ENCODE data around the gene TPCN1. TPM values are rescaled to one million over a fixed set of nuclear protein-coding genes. Genes with fewer than 3 reads are reported as not detected.

The TPCN1 gene
- total and polyA plus RNA-seq, 2 donors from 2014 or later: 38.4 to 93.3 TPM

DNA sequence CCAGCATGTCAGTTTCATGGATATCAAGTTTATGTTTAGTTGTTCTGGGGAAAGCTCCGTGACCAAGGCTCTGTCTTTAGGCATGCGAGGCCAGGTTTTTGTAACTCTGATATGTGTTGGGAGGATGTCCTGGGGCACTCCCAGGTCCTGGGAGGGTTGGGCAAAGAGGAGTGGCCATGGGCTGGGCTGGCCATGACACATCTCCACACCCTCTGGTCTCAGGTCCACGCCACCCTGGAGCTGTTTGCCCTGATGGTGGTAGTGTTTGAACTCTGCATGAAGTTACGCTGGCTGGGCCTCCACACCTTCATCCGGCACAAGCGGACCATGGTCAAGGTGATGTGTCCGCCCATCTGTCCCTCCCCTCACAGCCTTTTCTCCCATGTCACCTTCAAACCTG lies 46.4 kb downstream of the TPCN1 start:
- intact Hi-C loops (cut with DNase I): no loop called here
- H3K9ac ChIP-seq (ENCODE audit: low read length in 3 of 3): no peak overlapping the region
- TF ChIP-seq, protein P1, sequence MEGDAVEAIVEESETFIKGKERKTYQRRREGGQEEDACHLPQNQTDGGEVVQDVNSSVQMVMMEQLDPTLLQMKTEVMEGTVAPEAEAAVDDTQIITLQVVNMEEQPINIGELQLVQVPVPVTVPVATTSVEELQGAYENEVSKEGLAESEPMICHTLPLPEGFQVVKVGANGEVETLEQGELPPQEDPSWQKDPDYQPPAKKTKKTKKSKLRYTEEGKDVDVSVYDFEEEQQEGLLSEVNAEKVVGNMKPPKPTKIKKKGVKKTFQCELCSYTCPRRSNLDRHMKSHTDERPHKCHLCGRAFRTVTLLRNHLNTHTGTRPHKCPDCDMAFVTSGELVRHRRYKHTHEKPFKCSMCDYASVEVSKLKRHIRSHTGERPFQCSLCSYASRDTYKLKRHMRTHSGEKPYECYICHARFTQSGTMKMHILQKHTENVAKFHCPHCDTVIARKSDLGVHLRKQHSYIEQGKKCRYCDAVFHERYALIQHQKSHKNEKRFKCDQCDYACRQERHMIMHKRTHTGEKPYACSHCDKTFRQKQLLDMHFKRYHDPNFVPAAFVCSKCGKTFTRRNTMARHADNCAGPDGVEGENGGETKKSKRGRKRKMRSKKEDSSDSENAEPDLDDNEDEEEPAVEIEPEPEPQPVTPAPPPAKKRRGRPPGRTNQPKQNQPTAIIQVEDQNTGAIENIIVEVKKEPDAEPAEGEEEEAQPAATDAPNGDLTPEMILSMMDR (IDR thresholded peaks at IDR 0.05; ENCODE audit: borderline replicate concordance, extremely low read depth, insufficient read depth): no peak
- DNase-seq (no peak), FAIRE-seq (no peak)
- peaks cover 3 to 59% (median 29%) of the 10 kb centered on the region in 3 donors for H3K36me3 ChIP-seq (ENCODE audit: control insufficient read depth in 2 of 3, insufficient read depth in 3 of 3, low read length in 3 of 3)
- H3K4me1 ChIP-seq (ENCODE audit: control insufficient read depth in 2 of 3, insufficient read depth in 2 of 3, low read depth in 1 of 3, low read length in 3 of 3): peaks cover 3 to 15% (median 4%) of the 10 kb centered on the region in 3 donors
- no peak overlapping the region for H3K4me3 ChIP-seq (ENCODE audit: low read length in 3 of 3)
- H3K27me3 ChIP-seq (ENCODE audit: control insufficient read depth, insufficient read depth, low read length): no peaks in the 10 kb centered on the region
- H3K27ac ChIP-seq (ENCODE audit: low read depth in 2 of 2, low read length in 2 of 2): no peak overlapping the region
- no peaks in the 10 kb centered on the region for H3K9me3 ChIP-seq (ENCODE audit: control insufficient read depth in 2 of 3, insufficient read depth in 1 of 3, low read length in 3 of 3)

- Histone ChIP-seq H3K9ac (ENCODE audit: low read length in 3 of 3) (no peak overlapping the region), H3K27ac (ENCODE audit: low read depth in 2 of 2, low read length in 2 of 2) (no peak overlapping the region), H3K4me1 (ENCODE audit: control insufficient read depth in 2 of 3, insufficient read depth in 2 of 3, low read depth in 1 of 3, low read length in 3 of 3) (peaks cover 2 to 16% (median 3%) of the 10 kb centered on the region in 3 donors), H3K27me3 (ENCODE audit: control insufficient read depth, insufficient read depth, low read length) (no peaks in the 10 kb centered on the region), H3K4me3 (ENCODE audit: low read length in 3 of 3) (no peak overlapping the region), H3K36me3 (ENCODE audit: control insufficient read depth in 2 of 3, insufficient read depth in 3 of 3, low read length in 3 of 3) (peaks cover 3 to 64% (median 33%) of the 10 kb centered on the region in 3 donors), H3K9me3 (ENCODE audit: control insufficient read depth in 2 of 3, insufficient read depth in 1 of 3, low read length in 3 of 3) (no peaks in the 10 kb centered on the region)
- TF ChIP-seq, protein P1 (IDR thresholded peaks at IDR 0.05; ENCODE audit: borderline replicate concordance, extremely low read depth, insufficient read depth): no peak
- no peak for DNase-seq
- intact Hi-C loops (cut with DNase I): no loop called here
- FAIRE-seq: no peak
Measured at GRCh38 chr12:113268136-113268535, 46.9 kb downstream of the TPCN1 start.

DNA sequence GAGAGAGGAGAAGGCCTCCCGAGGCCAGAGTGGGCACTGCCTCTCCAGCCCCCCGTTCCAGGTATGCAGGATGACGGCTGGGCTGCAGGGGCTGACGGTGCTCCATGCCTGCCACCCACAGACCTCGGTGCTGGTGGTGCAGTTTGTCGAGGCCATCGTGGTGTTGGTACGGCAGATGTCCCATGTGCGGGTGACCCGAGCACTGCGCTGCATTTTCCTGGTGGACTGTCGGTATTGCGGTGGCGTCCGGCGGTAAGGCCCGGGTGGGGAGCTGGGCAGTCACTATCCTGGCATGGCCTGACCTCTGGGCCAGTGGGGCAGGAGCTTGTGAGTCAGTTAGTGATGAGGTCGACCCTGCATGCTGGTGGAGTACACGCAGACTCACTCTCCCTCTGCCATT lies 47.4 kb downstream of the TPCN1 start:
- DNase-seq: no peak
- H3K36me3 ChIP-seq (ENCODE audit: control insufficient read depth in 2 of 3, insufficient read depth in 3 of 3, low read length in 3 of 3): peaks cover 3 to 69% (median 37%) of the 10 kb centered on the region in 3 donors
- no peak overlapping the region for H3K9ac ChIP-seq (ENCODE audit: low read length in 3 of 3)

More for the DNA sequence above, 47.4 kb downstream of the TPCN1 start:
- Histone ChIP-seq H3K27me3 (ENCODE audit: control insufficient read depth, insufficient read depth, low read length) (no peaks in the 10 kb centered on the region), H3K4me3 (ENCODE audit: low read length in 3 of 3) (no peak overlapping the region), H3K27ac (ENCODE audit: low read depth in 2 of 2, low read length in 2 of 2) (no peak overlapping the region), H3K9me3 (ENCODE audit: control insufficient read depth in 2 of 3, insufficient read depth in 1 of 3, low read length in 3 of 3) (no peaks in the 10 kb centered on the region), H3K4me1 (ENCODE audit: control insufficient read depth in 2 of 3, insufficient read depth in 2 of 3, low read depth in 1 of 3, low read length in 3 of 3) (peaks cover 2 to 14% (median 3%) of the 10 kb centered on the region in 3 donors)
- TF ChIP-seq, protein P1 (IDR thresholded peaks at IDR 0.05; ENCODE audit: borderline replicate concordance, extremely low read depth, insufficient read depth): no peak
- intact Hi-C loops (cut with DNase I): no loop called here
- FAIRE-seq: no peak

Measured in kidney (tissue), 14 donors.